ENCODE results near the gene COL4A2.

GRCh38 chr13:110317496-110318195 lies 10.6 kb downstream of the COL4A2 start:
- TF ChIP-seq ZNF488 (tag by site-specific recombination; IDR thresholded peaks at IDR 0.05) (no peak), ZXDB (tag by site-specific recombination; IDR thresholded peaks at IDR 0.05) (no peak), YY1 (tag by site-specific recombination; IDR thresholded peaks at IDR 0.05) (no peak), ZNF398 (tag by site-specific recombination; IDR thresholded peaks at IDR 0.05) (no peak), CTCF (tag by site-specific recombination; IDR thresholded peaks at IDR 0.05) (no peak), ZNF416 (tag by site-specific recombination; IDR thresholded peaks at IDR 0.05) (no peak)
